Immature natural killer cell (primary cell): Measurements from ENCODE around the gene TRIM44. TPM values are rescaled to one million over a fixed set of nuclear protein-coding genes. Genes with fewer than 3 reads are reported as not detected.

Experiments
- DNase-seq, 3 donors: peaks; one replicate each; pipeline ENCODE4 v3.0.0; 2022; ENCODE audit warnings: mixed read lengths in 1 of 3
- H3K27ac Mint-ChIP-seq, 6 donors: one replicate each; pipeline ENCODE4 v1.8.0; 2020; ENCODE audit warnings: mixed read lengths in 6 of 6, mild to moderate bottlenecking in 5 of 6, inconsistent platforms in 4 of 6, moderate library complexity in 3 of 6
- H3K27me3 Mint-ChIP-seq, 3 donors: one replicate each; pipeline ENCODE4 v1.8.0; 2020 to 2021; ENCODE audit warnings: low read depth in 3 of 3, mild to moderate bottlenecking in 3 of 3, mixed read lengths in 3 of 3, moderate library complexity in 3 of 3, inconsistent platforms in 1 of 3
- H3K36me3 Mint-ChIP-seq, 3 donors: one replicate each; pipeline ENCODE4 v1.8.0; 2020; ENCODE audit warnings: mixed read lengths in 3 of 3, inconsistent platforms in 2 of 3, mild to moderate bottlenecking in 2 of 3
- H3K4me1 Mint-ChIP-seq, 2 donors: one replicate each; pipeline ENCODE4 v1.8.0; 2020; ENCODE audit warnings: inconsistent platforms in 2 of 2, mild to moderate bottlenecking in 2 of 2, mixed read lengths in 2 of 2, moderate library complexity in 1 of 2
- H3K4me3 Mint-ChIP-seq, 5 donors: one replicate each; pipeline ENCODE4 v1.8.0; 2020; ENCODE audit warnings: mild to moderate bottlenecking in 5 of 5, mixed read lengths in 5 of 5, inconsistent platforms in 3 of 5, moderate library complexity in 3 of 5
- H3K9me3 Mint-ChIP-seq, 6 donors: one replicate each; pipeline ENCODE4 v1.8.0; 2020; ENCODE audit warnings: mild to moderate bottlenecking in 6 of 6, mixed read lengths in 6 of 6, inconsistent platforms in 4 of 6, moderate library complexity in 3 of 6
- polyA plus RNA-seq, 3 donors: library from polyadenylated mRNA; unstranded; fragments of 300-500 nt; fragmentation: Illumina TruSeq; gene quantifications; one replicate each; pipeline ENCODE4 v1.2.3, GENCODE V29; 2021

Gene TRIM44
- polyA plus RNA-seq, 3 donors from 2014 or later = 36.0 to 55.3 (median 41.1) TPM

- H3K4me1 Mint-ChIP-seq = peaks cover 11 to 12% of the 10 kb centered on the region in 2 donors
- no peak overlapping the region for H3K4me3 Mint-ChIP-seq
- DNase-seq = no peak
- H3K36me3 Mint-ChIP-seq = peaks cover 0 to 3% (median 0%) of the 10 kb centered on the region in 3 donors
- H3K27me3 Mint-ChIP-seq = peaks cover 9 to 27% (median 13%) of the 10 kb centered on the region in 3 donors
- no peak overlapping the region for H3K27ac Mint-ChIP-seq
- no peaks in the 10 kb centered on the region for H3K9me3 Mint-ChIP-seq
Measured at GRCh38 chr11:35622070-35622469, 40.5 kb upstream of the TRIM44 start.

- Mint-ChIP-seq H3K27me3 (peaks cover 10 to 24% (median 13%) of the 10 kb centered on the region in 3 donors), H3K36me3 (no peaks in the 10 kb centered on the region), H3K9me3 (no peaks in the 10 kb centered on the region), H3K4me1 (peaks cover 4 to 5% of the 10 kb centered on the region in 2 donors), H3K27ac (no peak overlapping the region), H3K4me3 (no peak overlapping the region)
- no peak for DNase-seq
Measured at GRCh38 chr11:35623621-35624168, 38.9 kb upstream of the TRIM44 start.

DNA sequence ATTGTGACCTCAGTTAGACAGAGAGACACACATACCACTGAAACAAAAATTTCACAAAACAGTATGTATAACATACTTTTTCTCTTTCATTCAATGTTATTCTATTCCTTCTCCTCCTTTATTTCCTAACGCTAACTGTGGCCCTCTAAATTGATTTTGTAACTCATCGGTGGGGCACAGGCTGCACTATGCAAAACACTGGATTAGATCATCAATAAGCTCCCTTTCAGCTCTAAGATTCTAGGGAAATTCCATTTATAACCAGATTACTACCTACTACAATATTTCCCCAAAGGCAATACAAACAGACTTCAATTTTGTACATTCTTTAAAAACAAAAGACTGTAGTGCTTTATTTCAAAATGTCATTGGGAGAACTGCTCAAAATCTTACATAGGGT is 38.3 kb upstream of the TRIM44 start:
- Mint-ChIP-seq H3K4me3 (no peak overlapping the region), H3K9me3 (no peaks in the 10 kb centered on the region), H3K27me3 (peaks cover 13 to 29% (median 16%) of the 10 kb centered on the region in 3 donors), H3K27ac (no peak overlapping the region), H3K4me1 (peaks cover 4 to 5% of the 10 kb centered on the region in 2 donors), H3K36me3 (no peaks in the 10 kb centered on the region)
- DNase-seq = no peak

DNA sequence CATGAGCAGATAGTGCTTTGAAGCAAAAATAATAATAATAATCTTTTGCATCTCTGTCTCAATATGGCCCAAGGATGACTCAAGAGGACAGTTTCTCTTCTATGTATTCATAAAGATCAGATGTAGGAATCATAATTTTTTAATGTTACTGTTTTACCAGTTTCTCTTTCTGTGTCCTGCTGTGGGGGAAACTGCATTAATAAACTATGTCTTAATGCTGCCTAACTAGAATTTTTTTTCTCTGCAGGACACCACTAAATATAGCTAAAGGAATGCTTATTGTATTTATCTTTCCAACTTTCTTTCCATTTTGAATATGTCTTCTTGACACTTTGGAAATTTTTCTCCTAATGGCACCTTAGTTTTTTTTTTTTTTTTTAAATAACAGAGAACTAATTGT is 37.8 kb upstream of the TRIM44 start:
- Mint-ChIP-seq H3K27me3 (peaks cover 13 to 33% (median 19%) of the 10 kb centered on the region in 3 donors), H3K36me3 (no peaks in the 10 kb centered on the region), H3K4me1 (peaks cover 3 to 4% of the 10 kb centered on the region in 2 donors), H3K9me3 (no peaks in the 10 kb centered on the region), H3K27ac (no peak overlapping the region), H3K4me3 (no peak overlapping the region)
- no peak for DNase-seq

DNA sequence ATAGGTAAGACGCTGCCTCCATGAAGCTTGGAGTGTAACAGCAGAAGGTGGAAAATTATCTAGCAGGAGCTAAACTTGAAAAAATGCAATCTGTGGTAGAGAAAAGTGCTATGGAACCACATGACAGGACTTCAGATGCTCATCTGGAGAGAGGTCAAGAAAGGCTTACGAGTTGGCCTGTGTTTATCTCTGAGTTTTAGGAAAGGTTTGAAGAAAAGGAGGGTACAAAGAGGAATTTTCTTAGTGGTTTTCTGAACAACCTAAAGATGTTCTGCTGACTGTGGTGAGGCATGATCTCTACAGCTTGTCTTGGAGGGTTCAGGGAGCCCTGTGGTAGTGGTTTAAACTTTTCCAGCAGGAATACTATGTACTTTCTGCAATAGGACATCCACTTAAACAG is 36.1 kb upstream of the TRIM44 start:
- Mint-ChIP-seq H3K4me1 (no peaks in the 10 kb centered on the region), H3K27me3 (peaks cover 5 to 30% (median 16%) of the 10 kb centered on the region in 3 donors), H3K4me3 (no peak overlapping the region), H3K27ac (no peak overlapping the region), H3K9me3 (peaks cover 0 to 1% (median 0%) of the 10 kb centered on the region in 6 donors), H3K36me3 (no peaks in the 10 kb centered on the region)
- no peak for DNase-seq

DNA sequence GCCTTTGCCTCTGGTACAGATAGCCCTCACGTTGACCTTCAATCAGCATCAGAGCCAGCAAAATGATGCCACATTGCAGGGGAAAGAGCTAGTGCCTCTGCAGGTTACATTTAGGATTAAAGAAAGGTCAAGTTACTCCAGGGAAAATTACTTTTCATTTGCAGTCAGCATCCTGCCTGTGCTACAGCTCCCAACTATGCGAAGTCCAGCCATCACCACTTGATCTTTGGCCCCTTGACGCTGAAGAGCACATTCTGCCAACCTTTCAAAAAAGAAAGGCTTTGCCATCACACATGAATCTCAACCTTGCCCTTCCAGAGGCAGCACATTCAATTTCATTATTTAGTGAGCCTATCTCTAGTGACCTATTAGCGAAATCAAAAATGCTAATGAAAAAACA is 33.1 kb upstream of the TRIM44 start:
- Mint-ChIP-seq H3K27ac (no peak overlapping the region), H3K9me3 (peaks cover 0 to 1% (median 0%) of the 10 kb centered on the region in 6 donors), H3K27me3 (peaks cover 7 to 27% (median 10%) of the 10 kb centered on the region in 3 donors), H3K4me1 (no peaks in the 10 kb centered on the region), H3K36me3 (no peaks in the 10 kb centered on the region), H3K4me3 (no peak overlapping the region)
- DNase-seq = no peak

- Mint-ChIP-seq H3K36me3 (no peaks in the 10 kb centered on the region), H3K27me3 (peaks cover 7 to 27% (median 10%) of the 10 kb centered on the region in 3 donors), H3K27ac (no peak overlapping the region), H3K4me1 (no peaks in the 10 kb centered on the region), H3K4me3 (no peak overlapping the region), H3K9me3 (peaks cover 0 to 1% (median 0%) of the 10 kb centered on the region in 6 donors)
- no peak for DNase-seq
Measured at GRCh38 chr11:35629914-35630313, 32.7 kb upstream of the TRIM44 start.

GRCh38 chr11:35631891-35632290 is 30.7 kb upstream of the TRIM44 start:
- H3K4me3 Mint-ChIP-seq = no peak overlapping the region
- DNase-seq = no peak
- H3K4me1 Mint-ChIP-seq = no peaks in the 10 kb centered on the region
- H3K9me3 Mint-ChIP-seq = peaks cover 0 to 1% (median 0%) of the 10 kb centered on the region in 6 donors
- no peak overlapping the region for H3K27ac Mint-ChIP-seq
- H3K27me3 Mint-ChIP-seq = peaks cover 5 to 33% (median 10%) of the 10 kb centered on the region in 3 donors
- no peaks in the 10 kb centered on the region for H3K36me3 Mint-ChIP-seq

DNA sequence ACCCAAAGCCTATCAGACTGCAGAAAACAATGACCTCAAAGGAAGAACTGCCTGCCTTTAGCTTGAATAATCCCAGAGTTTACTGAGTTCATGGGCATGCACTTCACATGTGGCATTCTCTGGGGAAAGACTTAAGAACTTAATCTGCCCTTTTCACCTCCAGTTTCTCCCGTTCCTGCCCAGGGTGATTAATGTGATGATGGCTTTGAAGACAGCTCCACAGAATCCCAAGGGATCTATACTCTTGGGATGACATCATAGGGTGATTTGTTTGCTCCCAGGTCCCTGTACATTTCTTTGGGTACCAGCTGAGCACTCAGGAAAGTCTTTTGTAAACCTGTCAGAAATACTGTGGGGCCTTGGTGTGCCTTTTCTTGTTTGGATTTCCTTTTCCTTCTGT is 30.3 kb upstream of the TRIM44 start:
- DNase-seq = no peak
- Mint-ChIP-seq H3K4me1 (no peaks in the 10 kb centered on the region), H3K36me3 (no peaks in the 10 kb centered on the region), H3K4me3 (no peak overlapping the region), H3K27ac (no peak overlapping the region), H3K27me3 (peaks cover 5 to 33% (median 10%) of the 10 kb centered on the region in 3 donors), H3K9me3 (peaks cover 0 to 1% (median 0%) of the 10 kb centered on the region in 6 donors)

DNA sequence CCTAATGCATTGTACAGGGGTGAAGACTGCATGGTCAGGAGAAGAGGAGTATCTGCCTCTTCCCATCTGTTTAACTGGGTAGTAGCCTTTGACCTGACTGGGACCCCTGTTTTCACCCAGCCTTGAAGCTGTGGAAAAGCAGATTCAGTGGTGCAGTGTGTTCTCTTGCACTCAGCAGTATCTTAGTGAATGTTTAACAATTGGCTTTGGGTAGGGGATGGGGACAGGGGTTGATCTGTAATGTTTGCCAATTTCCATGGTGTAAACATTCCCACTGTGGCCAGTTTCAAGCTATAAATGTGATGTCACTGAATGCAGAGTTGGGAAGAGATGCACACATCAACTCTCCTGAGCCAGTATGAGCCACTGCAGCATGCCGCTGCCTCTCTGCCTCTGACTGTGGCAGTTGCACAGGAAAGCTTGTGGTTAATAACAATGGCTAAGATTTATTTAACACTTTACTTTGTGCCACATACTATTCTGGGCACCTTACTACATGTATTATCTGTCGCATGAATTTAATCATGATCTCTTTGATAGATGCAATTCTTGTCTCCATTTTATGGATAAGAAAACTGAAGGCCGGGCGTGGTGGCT is 28.6 kb upstream of the TRIM44 start:
- Mint-ChIP-seq H3K9me3 (peaks cover 0 to 1% (median 0%) of the 10 kb centered on the region in 6 donors), H3K36me3 (no peaks in the 10 kb centered on the region), H3K4me3 (no peak overlapping the region), H3K27ac (no peak overlapping the region), H3K27me3 (peaks cover 7 to 29% (median 9%) of the 10 kb centered on the region in 3 donors), H3K4me1 (no peaks in the 10 kb centered on the region)
- DNase-seq = no peak

DNA sequence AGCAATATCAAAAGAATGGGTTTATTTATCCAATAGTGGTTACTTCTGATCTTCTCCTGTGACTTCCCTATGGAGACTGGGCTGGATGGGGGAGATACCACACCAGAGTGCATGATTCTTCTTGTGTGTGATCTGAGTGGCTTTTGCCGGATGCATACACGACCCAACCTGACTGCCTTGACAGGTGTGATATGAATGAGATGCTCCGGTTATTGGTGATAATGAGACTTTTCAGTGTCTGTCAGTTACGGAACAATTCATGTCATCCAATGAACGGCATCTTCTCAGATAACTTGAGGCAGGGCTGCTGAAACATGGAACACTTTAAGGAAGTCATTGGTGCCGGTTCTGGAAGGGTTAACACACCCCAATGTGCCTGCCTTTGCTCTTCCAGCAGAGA is 26.6 kb upstream of the TRIM44 start:
- no peak for DNase-seq
- H3K36me3 Mint-ChIP-seq = no peaks in the 10 kb centered on the region
- H3K27ac Mint-ChIP-seq = no peak overlapping the region
- H3K9me3 Mint-ChIP-seq = no peaks in the 10 kb centered on the region
- H3K4me3 Mint-ChIP-seq = no peak overlapping the region
- peaks cover 1 to 21% (median 9%) of the 10 kb centered on the region in 3 donors for H3K27me3 Mint-ChIP-seq
- H3K4me1 Mint-ChIP-seq = no peaks in the 10 kb centered on the region

- Mint-ChIP-seq H3K27ac (no peak overlapping the region), H3K4me1 (no peaks in the 10 kb centered on the region), H3K9me3 (no peaks in the 10 kb centered on the region), H3K4me3 (no peak overlapping the region), H3K36me3 (no peaks in the 10 kb centered on the region), H3K27me3 (peaks cover 1 to 20% (median 4%) of the 10 kb centered on the region in 3 donors)
- no peak for DNase-seq
Measured at GRCh38 chr11:35639591-35640179, 22.9 kb upstream of the TRIM44 start.

- H3K27me3 Mint-ChIP-seq = peaks cover 1 to 11% (median 4%) of the 10 kb centered on the region in 3 donors
Measured at GRCh38 chr11:35641171-35641897, 21.2 kb upstream of the TRIM44 start.

DNA sequence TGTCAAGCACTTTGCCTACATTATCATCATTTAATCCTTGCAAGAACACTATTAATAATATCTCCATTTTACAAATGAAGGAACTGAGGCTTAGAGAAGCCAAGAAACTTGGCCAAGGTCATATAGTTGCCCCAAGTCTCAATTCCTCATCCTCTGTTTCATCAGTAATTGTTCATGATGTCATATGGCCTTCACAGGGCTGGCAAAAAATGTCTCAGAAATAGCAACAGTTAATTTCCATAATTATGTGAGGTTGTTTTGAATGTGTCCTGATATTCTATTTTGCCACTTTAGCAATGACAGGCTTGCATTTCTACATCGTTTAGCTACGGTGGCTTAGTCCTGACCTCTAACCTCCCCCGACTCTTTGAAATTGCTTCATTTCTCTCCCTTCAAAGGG is 20.6 kb upstream of the TRIM44 start:
- H3K4me3 Mint-ChIP-seq = no peak overlapping the region
- no peaks in the 10 kb centered on the region for H3K4me1 Mint-ChIP-seq
- H3K27ac Mint-ChIP-seq = no peak overlapping the region
- no peaks in the 10 kb centered on the region for H3K9me3 Mint-ChIP-seq
- no peaks in the 10 kb centered on the region for H3K36me3 Mint-ChIP-seq
- no peak for DNase-seq
- H3K27me3 Mint-ChIP-seq = peaks cover 1 to 10% (median 4%) of the 10 kb centered on the region in 3 donors

More at GRCh38 chr11:35641171-35641897, 21.2 kb upstream of the TRIM44 start:
- H3K9me3 Mint-ChIP-seq = no peaks in the 10 kb centered on the region
- no peaks in the 10 kb centered on the region for H3K36me3 Mint-ChIP-seq
- no peak overlapping the region for H3K4me3 Mint-ChIP-seq
- no peaks in the 10 kb centered on the region for H3K4me1 Mint-ChIP-seq
- DNase-seq = no peak
- peak overlapping the region in 1 of 6 donors; percentile 41 for H3K27ac Mint-ChIP-seq
